Left renal pelvis (tissue), 4 donors: ENCODE results near the gene CFAP57. TPM values are rescaled to one million over a fixed set of nuclear protein-coding genes. Genes with fewer than 3 reads are reported as not detected.
"Not testable (repeated sequence)": the region's sequence is repeated elsewhere in the genome, so short reads cannot be mapped to it uniquely, and the experiment has no call there.

Experiments
- DNase-seq, 4 donors: peaks; one replicate each; pipeline ENCODE4 v3.0.0-alpha.2; 2013; ENCODE audit warnings: low read depth in 4 of 4, low spot score in 3 of 4
- polyA plus RNA-seq, 4 donors: library from polyadenylated mRNA; unstranded; fragments of 120-200 nt; gene quantifications; one replicate each; pipeline ENCODE4 v1.2.1, GENCODE V29; 2013; ENCODE audit not compliant: insufficient read length in 4 of 4

The CFAP57 gene
- polyA plus RNA-seq, result 1 to 10 TPM in 3 of 4 donors, under 1 TPM in 1; 0.29 to 4.1 (median 3.9) TPM

DNA sequence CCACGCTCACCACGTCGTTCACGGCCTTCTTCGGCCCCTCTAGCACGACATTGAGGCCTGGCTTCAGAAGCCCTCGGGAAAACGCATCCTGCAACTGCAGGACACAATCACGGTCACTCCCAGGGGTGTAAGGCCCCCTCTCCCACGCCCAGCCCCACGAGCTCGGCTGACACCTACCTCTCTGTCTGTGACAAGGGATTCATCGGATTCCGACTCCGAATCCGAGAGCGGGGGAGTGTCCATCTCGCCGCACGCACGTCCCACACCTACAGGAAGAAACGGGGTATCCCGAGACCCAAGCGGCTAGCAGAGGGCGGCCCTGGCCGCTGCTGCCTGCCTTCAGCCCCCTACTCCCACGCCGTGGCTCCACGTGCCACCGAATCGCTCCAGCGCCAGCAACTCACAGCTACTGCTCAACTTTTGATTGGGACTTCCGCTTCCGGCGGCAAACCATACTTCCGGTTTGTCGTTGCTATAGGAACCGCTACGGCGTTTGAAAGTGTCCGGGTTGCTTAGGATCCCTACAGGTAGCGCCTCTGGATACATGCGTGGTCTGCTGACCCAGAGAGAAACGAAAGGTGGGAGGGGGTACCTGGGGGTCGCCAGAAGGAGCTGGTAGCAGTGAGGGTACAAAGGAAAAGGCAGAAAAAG is at the start of gene CFAP57, which contains the start of gene EBNA1BP2:
CFAP57 (plus strand) TSS at position 455 of the 651 bp plus-strand sequence. CDS start 424 bp downstream, outside the sequence.
EBNA1BP2 (minus strand) TSS at position 415 of the 651 bp plus-strand sequence; CDS start at position 243, 172 bp downstream.
- peak; percentile 92 to 94 (median 92) for DNase-seq

DNA sequence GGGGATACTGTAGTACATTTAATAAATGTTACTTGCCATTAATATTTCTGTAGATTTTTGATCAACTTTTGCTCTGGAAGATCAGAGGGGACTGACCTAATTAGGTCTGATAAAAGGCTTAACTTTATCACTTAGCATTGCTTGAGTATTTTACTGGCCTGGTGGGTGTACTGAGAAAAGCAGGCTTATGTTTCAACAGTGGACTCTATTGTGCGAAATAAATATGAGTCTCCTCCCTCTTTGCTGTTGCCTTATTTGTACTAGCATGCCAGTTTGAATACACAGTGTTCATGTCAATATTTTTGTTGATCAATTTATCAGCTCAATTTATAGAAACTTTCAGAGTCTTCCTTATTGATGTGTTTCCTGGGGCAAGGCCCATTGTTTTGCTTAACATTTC is 49.1 kb upstream of the CFAP57 start:
- no peak for DNase-seq

DNA sequence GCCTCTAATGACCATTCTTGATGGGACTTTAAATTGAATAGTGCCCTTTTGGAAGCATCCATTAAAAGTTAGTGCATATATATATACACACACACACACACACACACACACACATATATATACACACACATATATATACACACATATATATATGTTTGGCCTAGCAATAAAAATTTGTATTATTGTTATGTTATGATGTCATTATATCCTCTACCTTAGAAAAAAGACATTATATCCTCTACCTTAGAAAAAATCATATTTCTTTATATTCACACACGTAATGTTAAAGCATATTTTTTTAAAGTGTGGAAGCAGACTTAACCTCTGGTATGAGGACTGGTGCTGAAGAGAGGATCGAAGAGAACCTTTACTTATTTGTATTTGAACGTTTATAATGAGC is 43.3 kb upstream of the CFAP57 start:
- no peak for DNase-seq

DNA sequence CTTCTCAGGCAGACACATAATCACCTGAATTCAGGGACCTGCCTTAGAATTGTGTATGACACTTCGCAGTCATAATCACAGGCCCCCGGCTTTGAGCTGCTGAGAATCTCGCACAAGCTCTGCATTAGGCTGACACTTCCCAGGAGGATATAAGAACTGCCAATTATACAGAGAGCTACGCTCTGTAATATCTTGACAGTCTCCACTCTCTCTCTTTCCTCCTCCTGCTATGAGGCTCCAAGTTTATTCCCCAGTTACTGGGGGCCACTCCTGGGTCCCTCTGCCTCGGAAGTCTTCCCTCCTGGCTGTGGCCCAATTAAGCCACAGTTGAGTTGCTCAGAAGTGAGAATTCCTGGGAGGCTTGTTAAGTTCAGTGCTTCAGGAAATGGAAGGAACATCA is 42.7 kb upstream of the CFAP57 start:
- DNase-seq, result no peak

DNA sequence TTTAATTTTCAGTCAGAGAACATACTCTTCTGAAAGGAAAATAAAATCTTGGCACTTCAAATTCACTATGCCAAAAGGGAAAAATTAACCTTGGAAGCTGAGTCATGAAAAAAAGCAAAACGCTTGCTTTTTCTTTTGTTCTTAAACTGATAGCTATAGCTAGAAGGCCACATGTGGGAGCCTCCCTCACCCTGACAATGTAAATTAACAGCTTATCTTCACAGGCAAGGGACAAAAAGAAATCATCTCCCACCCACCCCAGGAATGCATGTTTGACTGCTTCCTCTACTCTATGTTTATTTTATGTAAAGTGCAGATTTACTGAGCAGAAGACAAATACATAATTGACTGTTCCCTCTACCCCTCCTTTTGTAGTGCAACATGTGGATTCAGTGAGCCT is 38.1 kb upstream of the CFAP57 start:
- no peak for DNase-seq

DNA sequence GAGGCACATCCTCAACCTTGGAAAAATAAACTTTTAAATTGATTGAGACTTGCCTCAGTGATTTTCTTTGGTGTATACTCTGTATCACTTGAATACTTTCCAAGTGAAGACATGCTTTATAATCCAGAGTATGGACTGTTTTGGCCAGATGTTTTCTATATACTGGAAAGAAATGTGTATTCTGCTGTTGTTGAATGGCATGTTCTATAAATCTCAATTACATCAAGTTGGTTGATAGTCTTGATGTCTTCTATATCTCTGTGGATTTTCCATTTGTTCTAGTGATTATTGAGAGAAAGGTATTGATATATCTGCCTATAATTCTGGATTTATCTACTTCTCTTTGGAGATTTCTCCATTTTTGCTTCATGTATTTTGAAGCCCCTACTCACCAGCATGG is 37.5 kb upstream of the CFAP57 start:
- no peak for DNase-seq

DNA sequence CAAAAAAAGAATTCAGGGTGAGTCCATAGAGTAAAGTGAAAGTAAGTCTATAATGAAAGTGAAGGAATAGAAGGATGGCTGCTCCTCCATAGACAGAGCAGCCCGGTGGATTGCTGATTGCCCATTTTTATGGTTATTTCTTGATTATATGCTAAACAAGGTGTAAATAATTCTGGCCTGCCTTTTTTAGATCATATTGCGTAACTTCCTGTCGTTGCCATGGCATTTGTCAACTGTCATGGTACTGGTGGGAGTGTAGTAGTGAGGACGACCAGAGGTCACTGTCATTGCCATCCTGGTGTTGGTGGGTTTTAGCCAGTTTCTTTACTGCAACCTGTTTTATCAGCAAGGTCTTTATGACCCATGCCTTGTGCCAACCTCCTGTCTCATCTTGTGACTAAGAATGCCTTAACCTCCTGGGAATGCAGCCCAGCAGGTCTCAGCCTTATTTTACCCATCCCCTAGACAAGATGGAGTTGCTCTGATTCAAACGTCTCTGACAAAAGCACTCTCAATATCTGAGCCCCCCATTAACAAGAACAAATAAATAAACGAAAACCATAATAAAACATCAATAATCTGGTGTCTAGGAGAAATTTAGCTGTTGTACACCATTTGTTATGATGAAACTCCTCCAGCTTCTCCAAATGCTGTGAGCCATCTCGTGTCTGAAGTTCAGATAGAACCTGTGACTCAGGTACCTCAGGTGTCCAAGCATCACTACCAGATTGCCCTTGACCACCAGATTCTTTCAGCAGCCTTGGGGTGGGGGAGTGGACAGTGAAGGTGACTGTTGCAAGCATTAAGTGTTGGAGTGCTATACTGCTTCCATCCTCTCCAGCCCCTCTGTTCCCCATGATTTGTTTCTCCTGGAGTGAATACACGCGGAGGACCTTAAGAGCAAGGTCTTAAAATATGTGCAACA is 36.0 kb upstream of the CFAP57 start:
- no peak for DNase-seq

DNA sequence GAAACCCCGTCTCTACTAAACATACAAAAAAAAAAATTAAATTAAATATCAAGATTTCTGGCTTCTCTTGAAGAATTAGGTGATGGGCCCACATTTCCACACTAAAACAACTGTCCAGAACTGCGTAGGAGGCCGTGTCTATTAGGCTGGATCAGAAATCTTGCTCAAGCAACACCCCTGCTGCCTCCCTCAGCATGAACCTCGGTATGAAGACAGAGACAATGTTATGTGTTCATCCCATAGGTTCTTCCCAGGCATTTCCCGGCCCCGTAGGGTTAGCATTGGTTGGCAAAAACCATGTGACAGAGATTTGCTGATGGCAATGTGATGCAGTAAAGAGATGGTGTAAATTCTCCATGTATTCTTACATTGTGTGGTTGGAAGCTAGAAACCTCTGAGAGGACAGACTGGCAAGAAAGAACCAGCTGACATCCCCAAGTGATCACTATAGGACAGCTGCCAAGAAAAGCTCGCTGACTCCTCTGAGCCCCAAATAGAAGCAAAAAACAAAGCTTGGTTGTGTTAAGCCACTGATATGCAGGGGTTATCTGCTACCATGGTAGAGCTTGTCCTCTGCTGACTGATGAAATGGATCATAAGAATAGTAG is 34.6 kb upstream of the CFAP57 start:
- DNase-seq, result no peak

DNA sequence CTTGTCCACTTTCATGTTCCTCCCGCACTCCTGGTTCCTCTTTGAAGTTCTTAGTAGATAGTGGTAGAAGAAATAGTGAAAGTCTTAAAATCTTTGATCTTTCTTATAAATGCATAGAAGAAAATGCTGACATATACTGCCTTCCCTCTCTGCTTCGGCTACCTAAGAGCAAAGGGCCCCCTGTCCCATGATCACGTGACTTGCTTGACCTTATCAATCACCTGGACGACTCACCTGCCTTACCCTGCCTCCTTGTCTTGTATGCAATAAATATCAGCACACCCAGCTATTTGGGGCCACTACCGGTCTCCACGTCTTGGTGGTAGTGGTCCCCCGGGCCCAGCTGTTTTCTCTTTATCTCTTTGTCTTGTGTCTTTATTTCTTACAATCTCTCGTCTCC is 32.8 kb upstream of the CFAP57 start:
- not testable (repeated sequence) for DNase-seq

DNA sequence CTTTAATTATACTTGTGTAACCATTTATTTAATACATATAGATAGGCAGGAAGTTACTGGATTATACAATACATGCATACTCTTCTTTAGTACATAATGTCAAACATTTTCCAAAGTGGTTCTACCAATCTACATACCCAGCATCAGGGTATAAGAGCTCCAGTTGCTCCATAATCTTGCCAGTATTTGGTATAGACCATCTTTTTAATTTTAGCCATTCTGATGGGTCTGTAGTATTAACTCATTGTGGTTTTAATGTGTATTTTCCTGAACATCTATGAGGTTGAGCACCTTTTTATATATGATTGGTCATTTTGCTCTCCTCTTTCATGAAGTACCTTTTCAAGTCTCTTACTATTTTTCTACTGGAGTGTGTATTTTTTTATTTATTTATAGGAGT is 32.1 kb upstream of the CFAP57 start:
- no peak for DNase-seq

DNA sequence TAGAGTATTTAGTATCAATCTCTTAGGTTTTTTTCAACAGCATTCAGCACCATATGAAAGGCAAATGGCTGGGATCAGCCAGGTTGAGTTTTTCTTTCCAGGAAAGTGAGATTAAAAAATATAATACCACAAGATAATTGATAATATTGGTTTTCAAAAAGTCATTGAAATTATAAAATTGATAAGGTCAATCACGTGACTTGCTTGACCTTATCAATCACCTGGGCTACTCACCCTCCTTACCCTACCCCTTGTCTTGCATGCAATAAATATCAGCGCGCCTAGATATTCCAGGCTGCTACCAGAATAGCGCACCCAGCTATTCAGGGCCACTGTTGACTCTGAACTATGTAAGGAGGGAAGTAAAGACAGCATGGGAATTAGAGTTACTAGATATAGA is 31.5 kb upstream of the CFAP57 start:
- DNase-seq, result no peak

DNA sequence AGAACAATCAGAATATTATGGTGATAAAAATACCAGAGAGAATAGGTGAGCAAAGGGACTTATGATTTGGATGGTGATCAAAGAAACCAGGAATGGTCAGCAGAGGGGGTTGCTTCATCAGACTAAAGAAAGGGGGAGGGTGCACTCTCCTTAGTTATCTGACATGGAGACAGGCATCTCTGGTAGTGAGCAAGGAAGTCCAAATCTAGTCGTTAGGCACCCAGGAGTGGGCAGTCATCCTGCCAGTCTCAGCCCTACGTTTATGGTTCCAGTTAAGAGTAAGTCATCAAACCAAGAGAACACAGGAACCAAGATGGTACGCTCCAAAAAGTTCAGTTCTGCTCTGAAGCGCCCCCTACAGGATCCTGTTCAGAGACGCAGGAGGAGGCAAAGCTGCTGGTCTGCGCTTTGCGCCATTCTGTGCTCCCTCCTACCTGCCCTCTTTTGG is 28.7 kb upstream of the CFAP57 start:
- no peak for DNase-seq

DNA sequence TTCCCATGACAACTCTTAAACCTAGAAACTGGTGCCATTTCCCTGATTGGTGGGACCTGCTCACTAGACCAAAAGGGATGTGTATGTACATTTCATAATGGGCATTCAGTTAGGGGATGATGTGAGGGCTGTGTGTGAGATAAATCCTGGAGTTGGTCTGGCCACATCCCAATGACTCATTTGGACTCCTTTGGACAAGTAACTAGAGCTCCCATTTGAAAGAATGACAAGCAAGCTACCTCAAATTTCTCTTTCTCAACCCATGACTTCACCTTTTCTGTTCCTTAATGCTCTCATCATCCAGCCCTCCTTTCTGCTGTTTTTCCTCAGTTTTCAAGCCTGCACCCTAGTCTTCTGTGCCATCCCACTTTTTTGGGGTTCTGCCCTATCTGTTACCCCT is 27.9 kb upstream of the CFAP57 start:
- no peak for DNase-seq

DNA sequence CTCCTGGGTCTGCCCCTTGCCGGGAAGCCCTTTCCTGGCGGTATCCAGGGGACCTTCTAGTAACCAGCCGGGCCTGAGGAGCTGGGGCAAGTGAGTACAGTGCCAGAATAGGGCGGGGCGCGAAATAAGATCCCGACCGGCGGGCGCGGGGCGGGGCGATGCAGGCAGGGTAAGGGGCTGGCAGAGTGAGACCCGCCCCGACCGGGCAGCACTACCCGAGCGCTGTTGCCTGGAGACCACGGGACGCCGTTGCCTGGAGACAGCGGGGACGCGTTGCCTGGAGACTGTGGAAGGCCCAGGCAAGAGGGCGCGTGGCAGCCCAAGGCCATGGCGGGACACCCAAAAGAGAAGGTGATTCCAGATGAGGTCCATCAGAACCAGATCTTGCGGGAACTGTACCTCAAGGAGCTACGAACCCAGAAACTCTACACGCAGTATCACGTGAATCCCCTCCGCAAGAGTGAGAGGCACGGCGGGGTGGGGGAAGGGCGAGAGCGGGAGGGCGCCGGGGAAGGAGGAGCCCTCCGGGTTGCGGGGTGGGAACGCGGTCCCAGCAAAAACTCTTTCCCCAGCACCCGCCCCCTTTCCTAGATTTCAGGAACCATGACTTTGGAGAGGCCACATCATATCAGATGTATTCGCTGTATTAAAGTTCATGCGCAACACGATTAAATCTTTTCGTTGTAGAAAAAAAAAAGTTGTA is 24.4 kb upstream of the CFAP57 start:
- DNase-seq, result peak; percentile 63 to 80 (median 69)

DNA sequence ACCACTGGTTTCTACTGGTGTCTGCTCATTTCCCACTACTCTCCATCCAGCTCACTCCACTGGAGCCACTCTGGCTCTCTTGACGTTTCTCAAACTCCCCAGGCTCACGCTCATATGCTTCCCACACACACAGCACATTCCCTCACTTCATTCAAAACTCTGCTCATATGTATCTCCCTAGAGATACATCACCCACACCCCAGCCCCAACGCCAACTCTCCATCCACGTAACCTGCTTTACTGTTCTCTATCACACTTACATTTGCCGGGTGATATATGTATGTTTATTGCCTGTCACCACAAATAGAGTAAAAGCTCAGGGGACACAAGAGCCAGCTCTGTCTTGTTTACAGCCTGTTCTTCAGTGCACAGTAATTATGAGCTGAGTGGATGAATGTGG is 22.2 kb upstream of the CFAP57 start:
- no peak for DNase-seq

DNA sequence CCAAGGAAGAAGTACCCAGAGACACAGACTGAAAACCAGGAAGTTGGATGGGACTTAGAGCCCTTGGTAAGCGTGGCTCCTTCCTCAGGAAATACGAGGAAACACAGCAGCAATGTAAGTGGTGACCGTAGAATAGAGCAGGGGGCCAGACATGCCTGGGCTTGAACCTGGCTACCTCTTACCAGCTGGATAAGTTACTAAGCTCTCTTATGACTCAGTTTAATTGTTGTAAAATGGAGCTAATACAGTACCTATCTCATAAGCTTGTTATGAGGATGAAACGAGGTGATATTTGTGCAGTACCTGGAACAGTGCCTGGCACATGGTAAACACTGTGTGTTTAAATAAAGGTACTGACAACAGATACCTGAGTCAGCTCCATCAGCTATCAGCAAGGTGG is 19.3 kb upstream of the CFAP57 start:
- DNase-seq, result no peak

DNA sequence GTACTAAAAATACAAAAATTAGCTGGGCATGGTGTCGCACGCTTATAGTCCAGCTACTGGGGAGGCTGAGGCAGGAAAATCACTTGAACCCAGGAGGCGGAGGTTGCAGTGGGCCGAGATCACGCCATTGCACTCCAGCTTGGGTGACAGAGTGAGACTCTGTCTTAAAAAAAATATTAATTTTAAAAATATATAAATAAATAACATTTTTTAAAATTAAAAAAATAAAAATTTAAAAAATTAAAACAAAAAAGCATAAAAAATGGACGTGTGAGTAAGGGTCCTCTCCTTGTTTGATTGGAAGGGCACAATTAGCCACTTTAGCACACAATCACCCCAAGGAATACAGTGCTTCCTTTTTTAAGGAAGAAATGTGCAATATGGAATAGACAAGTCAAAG is 18.7 kb upstream of the CFAP57 start:
- DNase-seq, result no peak

DNA sequence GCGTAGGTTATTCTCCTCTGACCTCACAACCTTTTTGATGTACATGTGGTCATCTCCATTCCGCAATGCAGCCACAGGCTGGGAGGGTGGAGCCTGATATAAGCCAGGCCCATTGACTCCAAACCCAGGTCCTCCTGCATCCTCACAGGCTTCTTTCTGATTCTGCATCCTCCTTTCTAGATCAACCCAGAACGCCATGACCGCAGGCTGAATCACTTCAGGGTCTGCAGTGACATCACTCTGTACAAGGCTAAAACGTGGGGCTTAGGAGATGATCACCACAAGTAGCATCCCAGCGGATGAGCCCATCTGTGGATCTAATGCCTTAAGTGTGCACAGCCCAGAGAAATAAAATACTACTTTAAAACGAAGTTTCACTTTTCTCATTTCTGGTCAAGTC is 16.1 kb upstream of the CFAP57 start:
- no peak for DNase-seq

DNA sequence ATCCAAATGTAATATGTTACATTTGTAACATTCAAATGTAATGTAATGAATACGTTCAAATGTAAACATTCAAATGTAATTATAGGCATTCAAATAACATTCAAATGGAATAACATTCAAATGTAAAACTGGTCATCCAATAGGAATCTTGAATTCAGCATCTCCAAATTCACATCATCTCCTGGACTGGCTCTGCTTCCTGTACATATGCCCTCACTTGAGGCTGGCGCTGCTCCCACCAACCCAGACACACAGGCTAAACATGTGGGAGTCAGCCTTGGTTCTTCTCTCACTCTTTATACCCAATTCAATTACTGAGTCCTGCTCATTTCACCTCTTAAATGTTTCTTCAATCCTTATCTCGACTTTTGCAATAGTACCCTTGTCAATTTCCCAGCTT is 7.0 kb upstream of the CFAP57 start:
- DNase-seq, result no peak

DNA sequence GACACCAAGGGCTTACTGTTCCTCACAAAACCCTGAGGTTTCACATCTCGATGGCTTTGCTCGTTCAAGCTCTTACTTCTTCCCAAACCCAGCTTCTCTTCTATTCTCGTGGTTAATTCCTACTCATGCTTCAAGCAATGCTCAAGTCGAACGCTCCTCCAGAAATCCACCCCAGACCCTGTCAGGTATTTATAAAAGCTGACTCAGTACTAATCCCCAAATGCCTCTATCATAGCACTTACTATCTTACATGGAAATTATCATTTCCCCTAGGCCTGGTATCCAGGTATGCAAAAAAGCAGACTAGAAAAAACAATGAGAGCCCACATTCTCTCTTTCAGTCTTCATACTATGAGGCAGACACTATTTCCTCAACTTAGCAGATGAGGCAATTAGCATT is 6.4 kb upstream of the CFAP57 start:
- DNase-seq, result no peak
